ENCODE measurements around the gene OPRM1. TPM values are rescaled to one million over a fixed set of nuclear protein-coding genes. Genes with fewer than 3 reads are reported as not detected.
A peak's percentile ranks its signal among the peaks of the same experiment; 100 is the strongest.
"Not testable (repeated sequence)": the region's sequence is repeated elsewhere in the genome, so short reads cannot be mapped to it uniquely, and the experiment has no call there.

Gene OPRM1
- total RNA-seq (2014; rRNA removed; shearing (Covaris generic)): not detected in 2 replicates

- peak; percentile 5 for DNase-seq (ENCODE audit: low read depth)
Observed at GRCh38 chr6:154039231-154039842, at the start of gene OPRM1. OPRM1 (plus strand) TSS chr6:154039240; CDS start chr6:154039545, 305 bp downstream.

GRCh38 chr6:153989989-153990388 lies 49.1 kb upstream of the OPRM1 start:
- DNase-seq (ENCODE audit: low read depth): no peak

DNA sequence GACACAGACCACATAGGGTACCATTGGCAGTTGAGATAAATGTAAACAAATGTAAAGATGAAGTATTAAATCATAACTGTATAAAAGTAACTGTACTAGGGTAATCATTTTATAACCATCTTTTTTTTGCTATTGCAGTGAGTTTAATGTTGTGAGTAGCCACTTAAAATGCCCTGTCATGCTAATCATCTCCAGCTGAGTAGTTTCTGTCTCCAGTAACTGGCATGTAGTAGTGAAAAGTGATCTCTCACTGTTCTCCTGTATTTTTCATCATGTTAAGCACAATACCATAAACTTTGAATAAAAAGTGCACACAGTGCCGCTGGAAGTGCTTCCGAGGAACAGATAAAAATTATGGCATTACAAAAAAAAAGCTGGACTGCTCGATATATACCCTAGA lies 45.0 kb upstream of the OPRM1 start:
- DNase-seq (ENCODE audit: low read depth): no peak

DNA sequence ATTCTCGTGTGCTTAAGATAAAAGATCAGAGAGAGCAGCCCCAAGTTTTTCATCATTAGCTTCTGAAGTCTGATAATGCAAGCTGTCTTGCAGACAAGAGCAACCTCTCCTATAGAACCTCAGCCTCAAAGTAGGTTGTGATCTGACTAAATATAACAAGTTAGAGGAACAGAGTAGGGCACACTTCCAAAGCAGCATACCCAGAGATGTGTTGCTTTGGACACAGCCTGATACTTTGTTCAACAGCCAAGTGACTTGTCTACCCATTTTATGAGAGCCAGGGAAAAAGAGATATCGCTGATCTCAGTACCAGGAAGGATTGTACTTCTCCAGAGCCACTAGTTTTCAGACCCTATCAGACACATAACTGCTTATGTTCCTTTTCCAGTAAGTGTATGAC lies 44.2 kb upstream of the OPRM1 start:
- DNase-seq (ENCODE audit: low read depth): no peak

- no peak for DNase-seq (ENCODE audit: low read depth)
Observed at GRCh38 chr6:153997221-153997620, 41.8 kb upstream of the OPRM1 start.

- DNase-seq (ENCODE audit: low read depth): no peak
Observed at GRCh38 chr6:154001494-154002285, 37.4 kb upstream of the OPRM1 start.

DNA sequence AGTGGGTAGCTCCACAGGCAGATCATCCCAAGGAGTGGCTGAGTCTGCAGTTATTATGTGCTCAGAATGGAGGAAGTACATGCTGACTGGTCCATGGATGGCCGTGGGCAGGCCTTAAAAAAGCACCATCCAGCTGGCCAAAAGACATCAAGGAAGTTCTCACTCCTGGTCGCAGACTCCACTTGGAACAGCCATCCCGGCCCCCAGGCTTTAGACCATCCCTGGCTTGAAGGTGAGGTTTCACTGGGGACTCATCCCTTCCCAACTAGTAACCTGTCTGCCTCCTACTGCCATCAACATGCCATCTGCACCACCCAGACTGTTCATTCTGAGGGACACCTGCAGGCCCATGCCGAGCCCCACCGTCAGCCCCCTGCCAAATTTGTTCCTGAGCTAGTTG lies 36.1 kb upstream of the OPRM1 start:
- no peak for DNase-seq (ENCODE audit: low read depth)

- no peak for DNase-seq (ENCODE audit: low read depth)
Observed at GRCh38 chr6:154010371-154010770, 28.7 kb upstream of the OPRM1 start.

DNA sequence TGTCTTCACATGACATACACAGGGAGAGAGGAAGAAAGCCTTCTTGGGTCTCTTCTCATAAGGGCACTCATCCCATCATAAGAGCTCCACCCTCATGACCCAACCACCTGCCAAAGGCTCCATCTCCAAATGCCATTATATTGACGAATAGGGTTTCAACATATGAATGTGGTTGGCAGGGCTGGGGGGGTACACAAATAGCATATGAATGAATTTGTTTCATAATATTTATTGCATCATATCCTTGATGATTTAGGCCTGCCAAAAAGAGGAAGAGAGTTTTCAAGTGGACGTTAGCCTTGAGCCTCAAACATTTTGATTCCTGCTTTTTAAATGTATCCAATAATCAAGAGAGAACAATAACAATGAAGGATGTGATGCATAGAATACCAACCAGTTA lies 26.2 kb upstream of the OPRM1 start:
- DNase-seq (ENCODE audit: low read depth): no peak

DNA sequence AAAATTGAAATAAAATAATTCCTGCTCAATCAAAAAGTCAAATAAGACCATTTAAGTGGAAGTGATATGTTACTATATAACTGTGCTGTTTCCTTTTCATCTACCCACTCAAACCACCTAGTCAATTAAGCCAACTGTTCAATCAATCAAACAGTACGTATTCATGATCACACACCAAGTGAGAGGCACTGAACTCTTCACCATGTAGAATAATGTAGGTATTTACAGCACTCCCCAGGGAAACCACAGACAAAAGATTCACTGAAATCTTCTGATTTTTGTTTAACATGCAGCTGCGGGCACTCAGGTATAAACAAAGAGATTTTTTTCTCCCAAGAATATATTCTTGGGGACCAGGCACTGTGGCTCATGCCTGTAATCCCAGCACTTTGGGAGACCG lies 21.3 kb upstream of the OPRM1 start:
- no peak for DNase-seq (ENCODE audit: low read depth)

GRCh38 chr6:154030646-154031045 lies 8.4 kb upstream of the OPRM1 start:
- no peak for DNase-seq (ENCODE audit: low read depth)

- DNase-seq (ENCODE audit: low read depth): no peak
Observed at GRCh38 chr6:154041001-154041400, 2.0 kb downstream of the OPRM1 start.

DNA sequence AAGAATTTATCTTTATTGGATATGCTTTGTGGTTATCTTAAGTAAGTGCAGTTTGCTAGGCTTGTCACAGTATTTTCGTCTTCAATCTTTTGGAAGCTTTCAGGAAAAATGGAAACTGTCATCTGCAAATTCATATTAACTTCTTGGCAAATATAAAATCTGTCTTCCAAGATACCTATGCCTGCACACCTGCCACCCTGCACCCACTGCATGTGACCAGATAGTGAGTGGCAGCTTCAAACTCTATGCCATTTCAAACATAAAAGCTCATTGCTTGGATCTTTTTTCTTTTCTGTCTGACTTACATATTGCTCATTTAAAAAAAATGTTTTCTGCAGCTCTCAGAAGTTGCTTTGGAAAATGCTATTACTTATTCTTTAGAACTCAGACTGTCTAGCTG lies 14.1 kb downstream of the OPRM1 start:
- DNase-seq (ENCODE audit: low read depth): no peak

- no peak for DNase-seq (ENCODE audit: low read depth)
Observed at GRCh38 chr6:154056536-154056935, 17.5 kb downstream of the OPRM1 start.

DNA sequence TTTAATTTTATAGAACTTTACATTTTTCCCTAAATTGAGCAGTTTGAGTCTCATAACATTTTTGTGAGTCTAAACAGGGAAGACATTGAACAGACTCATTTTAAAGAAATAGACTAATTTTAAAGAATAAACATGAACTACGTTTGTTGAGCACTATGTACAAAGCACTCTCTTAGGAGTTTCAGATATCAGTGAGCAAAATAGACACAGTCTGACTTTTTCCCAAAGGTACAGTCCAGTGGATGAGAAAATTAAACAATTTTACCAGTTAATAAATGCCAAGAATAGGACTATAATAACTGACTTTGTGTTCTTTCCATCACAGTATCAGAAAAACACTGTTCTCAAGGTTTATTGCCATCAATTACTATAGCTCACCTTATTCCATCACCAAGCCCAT lies 18.1 kb downstream of the OPRM1 start:
- DNase-seq (ENCODE audit: low read depth): no peak

DNA sequence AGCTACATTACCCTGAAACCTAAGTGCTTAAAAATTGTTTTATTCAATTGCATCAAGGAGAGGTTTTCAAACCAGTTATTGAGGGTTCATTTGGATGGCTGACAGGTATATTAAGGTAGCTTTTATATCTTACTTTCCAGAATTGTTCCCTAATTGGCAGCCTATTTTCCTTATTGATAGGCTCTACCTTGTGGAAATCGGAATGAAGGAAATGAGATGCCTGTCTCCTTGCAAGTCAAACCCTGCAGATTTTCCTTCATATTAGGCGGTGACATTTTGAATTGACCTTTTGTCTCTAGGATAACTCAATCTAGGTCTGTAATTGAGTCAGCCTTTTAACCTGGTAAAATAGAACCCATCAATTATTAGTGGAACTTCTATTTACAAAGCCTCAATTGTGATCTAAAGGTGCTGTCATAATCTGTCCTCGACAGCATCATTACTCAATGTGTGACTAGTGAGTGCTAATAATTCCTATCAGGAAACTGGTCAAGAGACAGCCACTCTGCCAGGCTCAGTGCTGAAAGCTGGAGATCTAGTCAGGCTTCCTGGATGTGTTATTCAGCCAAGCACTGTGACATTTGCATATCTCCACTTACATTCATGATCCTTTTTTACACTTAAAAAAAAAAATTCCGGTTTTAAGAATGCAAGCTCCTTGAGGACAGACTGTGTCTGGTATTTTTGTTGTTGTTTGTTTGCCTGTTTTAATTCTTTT lies 20.1 kb downstream of the OPRM1 start:
- no peak for DNase-seq (ENCODE audit: low read depth)

GRCh38 chr6:154060076-154060475 lies 21.0 kb downstream of the OPRM1 start:
- DNase-seq (ENCODE audit: low read depth): no peak

- DNase-seq (ENCODE audit: low read depth): no peak
Observed at GRCh38 chr6:154070041-154070440, 31.0 kb downstream of the OPRM1 start.

GRCh38 chr6:154070657-154071056 lies 31.6 kb downstream of the OPRM1 start:
- DNase-seq (ENCODE audit: low read depth): no peak

GRCh38 chr6:154071236-154071635 lies 32.2 kb downstream of the OPRM1 start:
- DNase-seq (ENCODE audit: low read depth): no peak

DNA sequence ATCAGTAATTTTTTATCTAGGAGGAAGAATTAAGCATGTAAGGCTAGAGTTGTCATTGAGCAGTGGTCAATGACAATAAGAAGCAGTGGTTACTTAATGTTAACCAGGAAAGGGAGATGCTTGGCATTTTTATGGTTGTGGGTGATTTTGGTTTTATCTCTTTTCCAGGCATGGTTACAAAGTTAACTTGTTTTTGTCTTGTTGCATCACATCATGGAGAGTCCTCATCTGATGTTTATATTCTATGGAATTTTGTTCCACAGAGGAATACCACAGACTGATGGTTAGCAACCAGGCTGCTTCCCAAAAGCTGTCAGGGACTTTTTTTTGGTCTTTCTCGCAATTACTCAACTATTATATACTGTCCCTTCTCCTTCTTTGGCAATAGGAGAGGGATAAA lies 32.7 kb downstream of the OPRM1 start:
- DNase-seq (ENCODE audit: low read depth): no peak

- DNase-seq (ENCODE audit: low read depth): not testable (repeated sequence)
Observed at GRCh38 chr6:154078596-154078995, 39.6 kb downstream of the OPRM1 start.

All from RPMI7951 (cell line).